ENCODE measurements around the gene FAM13A.
"Not testable (repeated sequence)": the region's sequence is repeated elsewhere in the genome, so short reads cannot be mapped to it uniquely, and the experiment has no call there.

Gene FAM13A

GRCh38 chr4:88910101-88910500 is 146.9 kb downstream of the FAM13A start:
- H3K4me3 ChIP-seq (ENCODE audit: low read depth, low read length) = no peak overlapping the region
- no peak for DNase-seq (ENCODE audit: low read depth)
- TF ChIP-seq, protein P1, sequence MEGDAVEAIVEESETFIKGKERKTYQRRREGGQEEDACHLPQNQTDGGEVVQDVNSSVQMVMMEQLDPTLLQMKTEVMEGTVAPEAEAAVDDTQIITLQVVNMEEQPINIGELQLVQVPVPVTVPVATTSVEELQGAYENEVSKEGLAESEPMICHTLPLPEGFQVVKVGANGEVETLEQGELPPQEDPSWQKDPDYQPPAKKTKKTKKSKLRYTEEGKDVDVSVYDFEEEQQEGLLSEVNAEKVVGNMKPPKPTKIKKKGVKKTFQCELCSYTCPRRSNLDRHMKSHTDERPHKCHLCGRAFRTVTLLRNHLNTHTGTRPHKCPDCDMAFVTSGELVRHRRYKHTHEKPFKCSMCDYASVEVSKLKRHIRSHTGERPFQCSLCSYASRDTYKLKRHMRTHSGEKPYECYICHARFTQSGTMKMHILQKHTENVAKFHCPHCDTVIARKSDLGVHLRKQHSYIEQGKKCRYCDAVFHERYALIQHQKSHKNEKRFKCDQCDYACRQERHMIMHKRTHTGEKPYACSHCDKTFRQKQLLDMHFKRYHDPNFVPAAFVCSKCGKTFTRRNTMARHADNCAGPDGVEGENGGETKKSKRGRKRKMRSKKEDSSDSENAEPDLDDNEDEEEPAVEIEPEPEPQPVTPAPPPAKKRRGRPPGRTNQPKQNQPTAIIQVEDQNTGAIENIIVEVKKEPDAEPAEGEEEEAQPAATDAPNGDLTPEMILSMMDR (IDR thresholded peaks at IDR 0.05; ENCODE audit: control insufficient read depth, extremely low read depth, insufficient read depth) = no peak

- no peak overlapping the region for H3K4me3 ChIP-seq (ENCODE audit: low read depth, low read length)
- TF ChIP-seq, protein P1 (IDR thresholded peaks at IDR 0.05; ENCODE audit: control insufficient read depth, extremely low read depth, insufficient read depth) = no peak
- peak; percentile 70 for DNase-seq (ENCODE audit: low read depth)
Observed at GRCh38 chr4:88908521-88908920, 148.5 kb downstream of the FAM13A start.

DNA sequence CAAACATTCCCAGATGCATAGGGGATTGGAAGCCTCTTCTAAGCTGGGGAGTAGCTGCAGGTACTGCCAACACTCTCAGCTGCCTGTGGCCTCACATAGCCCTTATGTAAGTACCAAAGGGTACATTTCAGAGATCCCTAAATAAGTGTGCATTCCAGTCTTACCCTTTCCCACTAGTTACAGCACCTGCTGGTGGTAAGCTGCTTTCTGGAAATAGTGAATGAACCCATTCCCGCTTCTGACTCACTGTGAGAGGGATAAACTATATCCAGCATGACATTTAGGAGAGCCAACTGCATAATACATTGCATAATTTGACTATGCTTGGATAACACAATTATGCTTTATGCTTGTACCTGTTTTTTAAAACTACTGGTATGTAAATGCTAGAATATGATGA is 149.0 kb downstream of the FAM13A start:
- no peak for DNase-seq (ENCODE audit: low read depth)
- TF ChIP-seq, protein P1 (IDR thresholded peaks at IDR 0.05; ENCODE audit: control insufficient read depth, extremely low read depth, insufficient read depth) = no peak
- no peak overlapping the region for H3K4me3 ChIP-seq (ENCODE audit: low read depth, low read length)

DNA sequence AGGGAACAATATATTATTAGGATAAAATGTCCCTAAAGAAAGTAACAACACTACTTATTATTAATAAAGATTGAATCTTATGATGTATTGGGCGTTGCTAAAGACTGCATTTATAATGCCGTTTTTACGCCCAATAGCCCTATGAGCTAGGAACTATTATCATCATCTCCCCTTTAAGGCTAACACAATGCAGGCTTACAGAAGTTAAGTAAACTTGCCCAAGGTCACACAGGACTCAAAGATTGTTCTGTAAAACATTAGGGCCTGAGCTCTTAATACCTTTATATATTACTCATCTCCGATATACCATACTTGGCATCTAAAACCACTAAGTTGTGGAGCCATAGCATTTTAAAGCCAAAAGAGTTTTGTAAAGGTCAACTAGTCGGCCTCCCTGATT is 149.5 kb downstream of the FAM13A start:
- H3K4me3 ChIP-seq (ENCODE audit: low read depth, low read length) = no peak overlapping the region
- TF ChIP-seq, protein P1 (IDR thresholded peaks at IDR 0.05; ENCODE audit: control insufficient read depth, extremely low read depth, insufficient read depth) = no peak
- DNase-seq (ENCODE audit: low read depth) = no peak

GRCh38 chr4:88904240-88904639 is 152.7 kb downstream of the FAM13A start:
- not testable (repeated sequence) for DNase-seq (ENCODE audit: low read depth); H3K4me3 ChIP-seq (ENCODE audit: low read depth, low read length)

- no peak for DNase-seq (ENCODE audit: low read depth)
- no peak overlapping the region for H3K4me3 ChIP-seq (ENCODE audit: low read depth, low read length)
- TF ChIP-seq, protein P1 (IDR thresholded peaks at IDR 0.05; ENCODE audit: control insufficient read depth, extremely low read depth, insufficient read depth) = no peak
Observed at GRCh38 chr4:88900432-88900831, 156.6 kb downstream of the FAM13A start.

DNA sequence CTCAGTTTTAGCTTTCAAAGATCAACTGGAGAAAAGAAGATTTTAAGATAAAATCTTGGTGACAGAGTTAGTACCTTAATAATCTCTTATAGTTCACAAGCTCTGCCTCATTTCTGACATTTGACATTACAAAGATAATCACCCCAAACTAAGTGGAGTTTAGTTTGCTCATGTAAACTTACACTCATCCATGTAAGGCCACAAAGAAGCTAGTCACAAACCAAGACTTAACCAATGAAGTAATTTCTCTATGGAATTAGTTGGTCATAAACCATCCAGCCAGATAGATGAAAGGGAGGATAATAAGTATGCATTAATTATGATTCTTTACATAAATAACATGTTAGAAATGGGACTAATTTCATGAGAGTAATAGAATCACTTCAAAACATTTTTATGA is 159.2 kb downstream of the FAM13A start:
- TF ChIP-seq, protein P1 (IDR thresholded peaks at IDR 0.05; ENCODE audit: control insufficient read depth, extremely low read depth, insufficient read depth) = no peak
- DNase-seq (ENCODE audit: low read depth) = no peak

More for the DNA sequence above, 159.2 kb downstream of the FAM13A start:
- no peak overlapping the region for H3K4me3 ChIP-seq (ENCODE audit: low read depth, low read length)

Data from LNCaP clone FGC (cell line).